Natural killer cell (primary cell): ENCODE measurements around the gene GNGT1. TPM values are rescaled to one million over a fixed set of nuclear protein-coding genes. Genes with fewer than 3 reads are reported as not detected.

Experiments used
- ATAC-seq, 3 donors: fragments of 150-1000 bp in 2 of 3; fragments of 200-7000 bp in 1 of 3; cut with Tn5 transposase; 1 replicate in 1 of 3; 2 replicates in 2 of 3; pipeline ENCODE4 v1.10.0; 2021; ENCODE audit warnings: mild to moderate bottlenecking in 2 of 3, moderate library complexity in 2 of 3
- DNase-seq, 2 donors: peaks; one replicate each; pipeline versions ENCODE4 v3.0.0 to v3.0.0-alpha.2; 2013 to 2021; ENCODE audit warnings: mixed read lengths in 1 of 2
- H3K27ac ChIP-seq: one replicate; pipeline ENCODE4 v1.5.1; 2013; ENCODE audit warnings: mild to moderate bottlenecking, low read length
- H3K27me3 ChIP-seq: one replicate; pipeline ENCODE4 v1.6.1; 2013; ENCODE audit warnings: low read length; ENCODE audit not compliant: control insufficient read depth, insufficient read depth
- H3K36me3 ChIP-seq: one replicate; pipeline ENCODE4 v1.6.1; 2013; ENCODE audit warnings: low read length; ENCODE audit not compliant: control insufficient read depth, insufficient read depth
- H3K4me1 ChIP-seq: one replicate; pipeline ENCODE4 v1.6.1; 2013; ENCODE audit warnings: low read length; ENCODE audit not compliant: control insufficient read depth, insufficient read depth
- H3K4me3 ChIP-seq: one replicate; pipeline ENCODE4 v1.5.1; 2013; ENCODE audit warnings: low read length
- H3K9me3 ChIP-seq: one replicate; pipeline ENCODE4 v1.6.1; 2013; ENCODE audit warnings: low read length; ENCODE audit not compliant: control insufficient read depth, insufficient read depth
- H3K27ac Mint-ChIP-seq, 2 donors: one replicate each; pipeline ENCODE4 v1.8.0; 2022; ENCODE audit warnings: mild to moderate bottlenecking in 2 of 2, mixed read lengths in 2 of 2, moderate library complexity in 1 of 2
- H3K27me3 Mint-ChIP-seq, 2 donors: one replicate each; pipeline ENCODE4 v1.8.0; 2022; ENCODE audit warnings: low read depth in 2 of 2, mixed read lengths in 2 of 2
- H3K36me3 Mint-ChIP-seq: one replicate; pipeline ENCODE4 v1.8.0; 2022; ENCODE audit warnings: mixed read lengths
- H3K4me1 Mint-ChIP-seq, 2 donors: one replicate each; pipeline ENCODE4 v1.8.0; 2022; ENCODE audit warnings: mixed read lengths in 2 of 2
- H3K4me3 Mint-ChIP-seq: one replicate; pipeline ENCODE4 v1.8.0; 2022; ENCODE audit warnings: mild to moderate bottlenecking, moderate library complexity, mixed read lengths
- H3K9me3 Mint-ChIP-seq, 2 donors: one replicate each; pipeline ENCODE4 v1.8.0; 2022; ENCODE audit warnings: mixed read lengths in 2 of 2
- CTCF ChIP-seq: fragments of 200-600 bp; IDR thresholded peaks from one replicate; pipeline ENCODE4 v1.8.0; 2022; ENCODE audit warnings: antibody characterized with exemption
- WGBS: methylation state at CpG from one replicate; pipeline ENCODE4 v1.1.7; 2013; ENCODE audit warnings: missing lambda C conversion rate; ENCODE audit not compliant: insufficient coverage; 5-methylcytosine and 5-hydroxymethylcytosine counted together
- intact Hi-C: fragments of 100-400 bp; cut with micrococcal nuclease; formaldehyde crosslinking; loops from one replicate; pipeline ENCODE4 v1.14.2; 2022
- total RNA-seq, 4 donors: library from RNA; stranded (reverse); fragments of 120-200 nt in 1 of 4; gene quantifications; one replicate each; pipeline versions ENCODE4 v1.2.3 to v1.2.4, GENCODE V29; 2013 to 2022

Gene GNGT1
- total RNA-seq, 3 donors from 2014 or later (not counting 1 experiment from before 2014, with no cell fraction given): not detected

GRCh38 chr7:93931655-93932054, 25.3 kb downstream of the GNGT1 start:
- peaks cover 4% of the 10 kb centered on the region for H3K9me3 ChIP-seq
- Mint-ChIP-seq H3K4me1 (no peaks in the 10 kb centered on the region), H3K4me3 (no peak overlapping the region), H3K9me3 (no peaks in the 10 kb centered on the region), H3K27ac (no peak overlapping the region), H3K36me3 (no peaks in the 10 kb centered on the region), H3K27me3 (peaks cover 15 to 40% of the 10 kb centered on the region in 2 donors)
- no peaks in the 10 kb centered on the region for H3K4me1 ChIP-seq
- no peak for TF ChIP-seq CTCF
- H3K27ac ChIP-seq: no peak overlapping the region
- DNase-seq: no peak
- no peak for ATAC-seq
- no peak overlapping the region for H3K4me3 ChIP-seq
- no peaks in the 10 kb centered on the region for H3K36me3 ChIP-seq
- intact Hi-C loops: no loop called here
- WGBS: 100% methylated on average over 1 of the region's 3 CpGs
- H3K27me3 ChIP-seq: peaks cover 3% of the 10 kb centered on the region

DNA sequence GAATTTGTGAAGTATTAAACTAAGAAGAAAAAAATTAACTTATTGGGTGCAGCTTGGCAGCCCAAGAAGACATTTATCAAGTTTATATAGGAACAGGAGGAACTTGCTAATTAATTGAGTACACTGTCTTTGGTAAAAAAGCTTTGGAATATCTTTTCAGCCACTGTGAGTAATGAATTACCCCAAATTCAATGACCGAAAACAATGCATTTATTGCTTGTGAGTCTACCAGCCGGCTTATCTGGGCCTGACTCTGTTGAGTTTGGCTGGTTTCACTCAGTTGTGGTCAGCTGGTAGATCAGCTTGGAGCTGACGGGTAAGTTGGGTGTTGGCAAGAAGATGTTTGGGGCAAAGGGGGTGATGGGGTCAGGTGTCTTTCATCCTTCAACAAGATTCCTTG, 26.8 kb downstream of the GNGT1 start:
- no peaks in the 10 kb centered on the region for H3K4me1 Mint-ChIP-seq

GRCh38 chr7:93935102-93935501, 28.7 kb downstream of the GNGT1 start:
- intact Hi-C loops: no loop called here
- Histone ChIP-seq H3K27ac (no peak overlapping the region), H3K36me3 (no peaks in the 10 kb centered on the region), H3K4me1 (no peaks in the 10 kb centered on the region), H3K9me3 (peaks cover 4% of the 10 kb centered on the region), H3K27me3 (peaks cover 3% of the 10 kb centered on the region), H3K4me3 (no peak overlapping the region)
- Mint-ChIP-seq H3K4me3 (no peak overlapping the region), H3K4me1 (no peaks in the 10 kb centered on the region), H3K27me3 (peaks cover 27 to 45% of the 10 kb centered on the region in 2 donors), H3K9me3 (peaks cover 0 to 2% of the 10 kb centered on the region in 2 donors), H3K36me3 (no peaks in the 10 kb centered on the region), H3K27ac (no peak overlapping the region)
- WGBS: 100% methylated on average over 1 of the region's 2 CpGs
- TF ChIP-seq CTCF: no peak
- DNase-seq (no peak), ATAC-seq (no peak)

More for the DNA sequence above, 26.8 kb downstream of the GNGT1 start:
- no peak for DNase-seq
- Histone ChIP-seq H3K27me3 (peaks cover 3% of the 10 kb centered on the region), H3K9me3 (peaks cover 4% of the 10 kb centered on the region), H3K27ac (no peak overlapping the region), H3K4me3 (no peak overlapping the region), H3K4me1 (no peaks in the 10 kb centered on the region), H3K36me3 (no peaks in the 10 kb centered on the region)
- 86% methylated on average over 3 of the region's 3 CpGs for WGBS
- no peak for ATAC-seq
- no peak for TF ChIP-seq CTCF
- no peak overlapping the region for H3K4me3 Mint-ChIP-seq
- H3K9me3 Mint-ChIP-seq: peaks cover 0 to 2% of the 10 kb centered on the region in 2 donors
- peaks cover 19 to 39% of the 10 kb centered on the region in 2 donors for H3K27me3 Mint-ChIP-seq
- H3K36me3 Mint-ChIP-seq: no peaks in the 10 kb centered on the region
- no peak overlapping the region for H3K27ac Mint-ChIP-seq
- intact Hi-C loops: no loop called here

- DNase-seq: no peak
- H3K4me1 ChIP-seq: no peaks in the 10 kb centered on the region
- no peak overlapping the region for H3K27ac ChIP-seq
- Mint-ChIP-seq H3K36me3 (no peaks in the 10 kb centered on the region), H3K4me3 (no peak overlapping the region), H3K27ac (no peak overlapping the region), H3K4me1 (no peaks in the 10 kb centered on the region), H3K27me3 (peaks cover 30 to 44% of the 10 kb centered on the region in 2 donors), H3K9me3 (peaks cover 0 to 2% of the 10 kb centered on the region in 2 donors)
- H3K27me3 ChIP-seq: no peaks in the 10 kb centered on the region
- intact Hi-C loops: no loop called here
- no peak for ATAC-seq
- H3K9me3 ChIP-seq: peaks cover 4% of the 10 kb centered on the region
- 100% methylated on average over 1 of the region's 1 CpG for WGBS
- no peak for TF ChIP-seq CTCF
- H3K36me3 ChIP-seq: no peaks in the 10 kb centered on the region
- H3K4me3 ChIP-seq: no peak overlapping the region
These were observed 31.5 kb downstream of the GNGT1 start for GRCh38 chr7:93937818-93938217.
